Hepatocyte (in vitro differentiated cells): ENCODE measurements around the gene PCSK4. TPM values are rescaled to one million over a fixed set of nuclear protein-coding genes. Genes with fewer than 3 reads are reported as not detected.

Experiments used
- DNase-seq: peaks from one replicate; pipeline ENCODE4 v3.0.0-alpha.2; 2016; ENCODE audit warnings: low spot score
- H2AFZ ChIP-seq: fragments of 200-600 bp; sonication (generic); 2 replicates; pipeline ENCODE4 v1.6.0; 2016; ENCODE audit warnings: antibody characterized with exemption, mild to moderate bottlenecking
- H3K27ac ChIP-seq: fragments of 200-600 bp; sonication (generic); 2 replicates; pipeline ENCODE4 v1.5.1; 2016; ENCODE audit warnings: mild to moderate bottlenecking
- H3K27me3 ChIP-seq: fragments of 200-600 bp; sonication (generic); 2 replicates; pipeline ENCODE4 v1.6.1; 2016
- H3K36me3 ChIP-seq: fragments of 200-600 bp; sonication (generic); replicated peaks from 2 replicates; pipeline ENCODE4 v1.5.1; 2016; ENCODE audit warnings: low read depth; ENCODE audit not compliant: insufficient read depth
- H3K4me1 ChIP-seq: fragments of 200-600 bp; sonication (generic); 2 replicates; pipeline ENCODE4 v1.5.1; 2016; ENCODE audit warnings: mild to moderate bottlenecking, moderate library complexity; ENCODE audit not compliant: insufficient read depth
- H3K4me2 ChIP-seq: fragments of 200-600 bp; sonication (generic); 2 replicates; pipeline ENCODE4 v1.6.0; 2016
- H3K4me3 ChIP-seq: fragments of 200-600 bp; sonication (generic); 2 replicates; pipeline ENCODE4 v1.5.1; 2016; ENCODE audit warnings: mild to moderate bottlenecking
- H3K79me2 ChIP-seq: fragments of 200-600 bp; sonication (generic); 2 replicates; pipeline ENCODE4 v1.6.0; 2017; ENCODE audit warnings: mild to moderate bottlenecking
- H3K9me2 ChIP-seq: fragments of 200-600 bp; sonication (generic); replicated peaks from 2 replicates; pipeline ENCODE4 v1.6.0; 2017; ENCODE audit warnings: mild to moderate bottlenecking; ENCODE audit not compliant: insufficient read depth
- H3K9me3 ChIP-seq: fragments of 200-600 bp; sonication (generic); 2 replicates; pipeline ENCODE4 v1.5.1; 2016; ENCODE audit warnings: low read depth, mild to moderate bottlenecking
- H4K20me1 ChIP-seq: fragments of 200-600 bp; sonication (generic); 2 replicates; pipeline ENCODE4 v1.6.0; 2016; ENCODE audit warnings: mild to moderate bottlenecking; ENCODE audit not compliant: insufficient read depth, poor library complexity, severe bottlenecking
- CTCF ChIP-seq: fragments of 200-600 bp; sonication (generic); IDR thresholded peaks from 2 replicates; pipeline ENCODE4 v1.5.1; 2016; ENCODE audit warnings: antibody characterized with exemption, mild to moderate bottlenecking; ENCODE audit not compliant: poor library complexity
- EZH2 ChIP-seq: fragments of 200-600 bp; sonication (generic); IDR thresholded peaks from 2 replicates; pipeline ENCODE4 v1.6.1; 2016; ENCODE audit warnings: antibody characterized with exemption, mild to moderate bottlenecking, borderline replicate concordance
- EZH2phosphoT487 ChIP-seq: fragments of 200-600 bp; sonication (generic); IDR thresholded peaks from one replicate; pipeline ENCODE4 v1.6.1; 2018; ENCODE audit warnings: antibody characterized with exemption, mild to moderate bottlenecking, low read depth, moderate library complexity; ENCODE audit not compliant: unreplicated experiment, severe bottlenecking
- WGBS: methylation state at CpG from one replicate; pipeline ENCODE4 v1.1.6; 2016; ENCODE audit warnings: low lambda C conversion rate; ENCODE audit errors: missing lambda C conversion rate; 5-methylcytosine and 5-hydroxymethylcytosine counted together
- polyA plus RNA-seq: library from polyadenylated mRNA; unstranded; fragments of >200 nt; fragmentation: Nextera tagmentation; extraction: Ambion mirVana; gene quantifications from 2 replicates; pipeline ENCODE4 v1.2.1, GENCODE V29; 2016
- total RNA-seq: library from RNA; depleted of rRNA; stranded (reverse); fragments of >200 nt; gene quantifications from 2 replicates; pipeline ENCODE4 v1.2.3, GENCODE V29; 2014

The PCSK4 gene
- total and polyA plus RNA-seq, 2 experiments from 2014 or later = 7.7 to 9.6 TPM

GRCh38 chr19:1527650-1528309, 37.6 kb upstream of the PCSK4 start:
- Histone ChIP-seq H4K20me1 (no peaks in the 10 kb centered on the region), H3K4me1 (no peaks in the 10 kb centered on the region), H3K4me2 (no peak overlapping the region), H3K27me3 (peaks cover 25% of the 10 kb centered on the region), H3K4me3 (no peak overlapping the region), H3K36me3 (no peaks in the 10 kb centered on the region), H3K27ac (no peak overlapping the region), H2AFZ (no peak overlapping the region), H3K9me2 (no peaks in the 10 kb centered on the region), H3K79me2 (no peaks in the 10 kb centered on the region), H3K9me3 (no peaks in the 10 kb centered on the region)
- WGBS = 89% methylated on average over 26 of the region's 27 CpGs
- TF ChIP-seq CTCF (no peak), EZH2phosphoT487 (no peak), EZH2 (no peak)
- DNase-seq = peak; percentile 3

GRCh38 chr19:1526979-1527649, 37.0 kb upstream of the PCSK4 start:
- DNase-seq = no peak
- H3K36me3 ChIP-seq = no peaks in the 10 kb centered on the region
- no peaks in the 10 kb centered on the region for H3K9me3 ChIP-seq
- H3K9me2 ChIP-seq = no peaks in the 10 kb centered on the region
- no peaks in the 10 kb centered on the region for H4K20me1 ChIP-seq
- 86% methylated on average over 6 of the region's 18 CpGs for WGBS
- no peak overlapping the region for H2AFZ ChIP-seq
- no peak for TF ChIP-seq EZH2
- no peak for TF ChIP-seq CTCF
- TF ChIP-seq EZH2phosphoT487 = no peak
- H3K27ac ChIP-seq = no peak overlapping the region
- no peaks in the 10 kb centered on the region for H3K79me2 ChIP-seq
- no peaks in the 10 kb centered on the region for H3K4me1 ChIP-seq
- H3K4me2 ChIP-seq = no peak overlapping the region
- H3K4me3 ChIP-seq = no peak overlapping the region
- H3K27me3 ChIP-seq = peaks cover 28% of the 10 kb centered on the region

GRCh38 chr19:1526066-1526778, 36.1 kb upstream of the PCSK4 start:
- Histone ChIP-seq H3K4me1 (no peaks in the 10 kb centered on the region), H3K9me3 (no peaks in the 10 kb centered on the region), H4K20me1 (no peaks in the 10 kb centered on the region), H3K27ac (no peak overlapping the region), H3K36me3 (no peaks in the 10 kb centered on the region), H3K4me3 (no peak overlapping the region), H3K9me2 (no peaks in the 10 kb centered on the region), H3K79me2 (no peaks in the 10 kb centered on the region), H3K4me2 (no peak overlapping the region), H3K27me3 (peaks cover 28% of the 10 kb centered on the region), H2AFZ (no peak overlapping the region)
- WGBS = 86% methylated on average over 29 of the region's 33 CpGs
- no peak for DNase-seq
- no peak for TF ChIP-seq CTCF
- no peak for TF ChIP-seq EZH2phosphoT487
- no peak for TF ChIP-seq EZH2
